Stimulated activated CD4-positive, alpha-beta T cell treated with anti-CD3 and anti-CD28 coated beads, TNF-alpha, amount 100 ng/mL, for 24 hours (primary cell): ENCODE data around the gene NTM.

Source experiments
- DNase-seq, 3 experiments: peaks; one replicate each; pipeline ENCODE4 v3.0.0-alpha.2; 2020; ENCODE audit warnings: low read depth in 3 of 3

Gene NTM

DNA sequence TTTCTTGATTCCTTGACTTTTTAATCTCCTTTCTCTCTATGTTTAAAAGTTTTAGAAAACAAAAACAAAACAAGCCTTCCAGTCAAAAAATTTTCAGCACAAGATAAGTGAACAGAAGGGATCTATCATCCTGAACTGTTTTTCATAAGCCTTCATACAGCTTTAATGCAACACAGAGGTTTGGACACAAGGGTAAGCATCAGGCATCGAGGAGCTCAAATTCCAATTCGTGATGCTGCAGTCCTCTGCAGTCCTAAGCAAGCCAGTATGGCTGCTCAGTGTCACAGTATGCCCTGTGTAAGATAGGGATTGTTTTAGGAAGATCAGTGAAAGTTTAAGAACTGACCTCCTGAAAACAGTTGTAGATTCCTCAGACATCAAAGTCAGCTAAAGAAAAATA, 740.9 kb downstream of the NTM start:
- no peak for DNase-seq

DNA sequence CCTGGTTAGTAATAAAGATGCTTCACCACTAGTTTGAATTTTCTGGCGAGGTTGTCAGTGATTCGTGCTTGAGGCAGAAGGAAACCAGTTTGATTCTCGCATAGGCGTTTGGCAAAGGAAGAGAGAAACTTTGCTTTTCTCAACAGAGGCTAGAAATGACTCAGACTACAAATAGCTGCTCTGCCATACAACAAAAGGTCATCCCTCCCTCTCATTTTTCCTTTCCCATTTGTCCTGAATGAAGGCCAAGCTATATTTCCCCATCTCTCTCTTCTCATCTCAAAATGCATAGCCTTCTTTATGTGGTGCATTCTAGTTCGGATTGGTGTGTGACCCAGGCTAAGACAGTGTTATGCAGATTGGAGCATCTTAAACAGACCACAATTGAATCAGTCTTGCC, 741.4 kb downstream of the NTM start:
- DNase-seq, result no peak

- no peak for DNase-seq
These were observed 742.4 kb downstream of the NTM start for GRCh38 chr11:132112846-132113245.

DNA sequence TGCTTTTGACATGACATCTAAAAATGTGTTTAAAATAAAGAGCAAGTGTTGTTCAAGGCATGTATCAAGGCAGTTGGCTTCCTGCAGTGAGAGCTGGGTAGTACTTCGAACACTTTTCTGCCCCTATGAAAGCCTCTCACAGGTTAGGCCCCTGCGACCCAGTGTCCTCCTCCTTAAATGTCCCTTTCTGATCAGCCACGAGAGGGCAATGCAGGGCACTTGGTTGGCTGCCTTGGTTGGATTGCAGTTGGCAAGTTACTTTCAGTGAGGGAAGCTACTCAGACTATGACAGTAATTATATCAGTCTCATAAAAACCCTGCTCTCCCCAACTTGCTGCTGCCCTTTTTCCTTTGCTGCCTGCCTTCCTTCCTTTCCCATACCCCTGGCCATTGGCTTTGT, 743.8 kb downstream of the NTM start:
- DNase-seq, result no peak

DNA sequence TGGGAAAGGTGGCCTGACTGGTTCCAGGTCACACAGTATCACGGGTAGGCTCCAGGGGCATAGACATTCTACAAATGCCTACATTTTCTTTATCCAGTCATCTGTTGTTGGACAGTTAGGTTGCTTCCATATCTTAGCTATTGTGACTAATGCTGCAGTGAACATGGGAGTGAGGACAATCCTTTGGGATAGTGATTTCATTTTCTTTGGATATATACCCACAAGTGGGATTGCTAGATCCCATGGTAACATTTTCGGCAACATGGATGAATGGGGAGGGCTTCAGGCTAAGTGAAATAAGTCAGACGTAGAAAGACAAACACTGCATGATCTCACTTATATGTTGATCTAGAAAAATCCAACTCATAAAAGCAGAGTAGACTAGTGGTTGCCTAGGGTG, 744.3 kb downstream of the NTM start:
- no peak for DNase-seq

GRCh38 chr11:132115454-132115853, 745.0 kb downstream of the NTM start:
- DNase-seq, result no peak

DNA sequence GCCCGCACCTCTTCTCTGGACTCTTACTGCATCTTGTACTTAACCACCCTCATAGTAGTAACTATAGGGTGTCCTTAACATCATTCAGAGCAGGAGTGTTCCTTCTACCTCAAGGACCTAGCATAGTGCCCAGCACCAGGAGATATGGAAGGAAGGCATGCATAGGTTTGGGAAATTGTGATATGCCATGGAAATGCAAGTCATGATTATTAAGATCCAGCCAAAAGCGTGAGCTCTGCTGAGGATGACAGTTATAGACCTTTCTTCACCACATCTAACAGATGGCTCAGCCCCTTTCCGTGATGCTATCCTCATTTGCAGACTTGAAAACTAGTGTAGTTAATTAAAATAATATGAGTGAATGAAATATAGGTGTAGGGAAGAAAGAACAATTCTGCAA, 746.1 kb downstream of the NTM start:
- no peak for DNase-seq

DNA sequence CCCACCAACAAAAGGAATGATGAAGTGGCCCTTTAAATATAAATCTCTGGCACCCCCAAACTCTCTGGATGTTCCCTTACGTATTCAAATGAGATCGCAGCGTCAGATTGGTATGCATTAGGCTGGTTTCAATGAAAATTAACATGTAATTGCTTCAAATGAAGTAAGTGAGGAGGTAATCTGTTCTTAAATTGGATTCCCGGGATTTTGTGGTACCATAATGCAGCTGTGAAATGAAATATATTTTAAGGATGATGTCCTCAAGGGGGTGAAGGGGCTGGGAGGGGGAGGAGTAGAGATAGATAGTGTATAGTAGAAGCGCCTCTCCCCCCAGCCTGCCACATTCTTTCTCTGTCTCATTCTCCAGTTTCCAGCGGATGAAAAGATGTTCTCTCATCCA, 748.2 kb downstream of the NTM start:
- DNase-seq, result no peak

- DNase-seq, result no peak
These were observed 749.2 kb downstream of the NTM start for GRCh38 chr11:132119573-132119972.

DNA sequence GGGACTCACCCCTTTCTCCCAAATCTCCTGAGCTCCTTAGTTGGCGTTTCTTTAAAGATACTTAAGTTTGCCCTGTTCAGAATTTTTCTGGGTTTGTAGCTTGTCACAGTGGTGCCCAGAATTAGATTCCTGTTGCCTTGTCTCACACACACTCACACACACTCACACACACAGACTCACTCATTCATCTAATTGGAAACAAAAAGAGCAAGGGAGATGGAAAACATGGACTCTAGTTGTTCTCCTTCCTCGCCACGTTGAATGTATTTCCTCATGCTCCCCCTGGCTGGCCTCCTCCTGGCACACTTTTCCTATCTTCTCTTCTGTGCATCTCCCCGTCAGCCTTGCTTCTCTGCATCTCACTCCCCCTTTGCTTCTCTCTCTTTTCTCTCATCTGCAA, 752.3 kb downstream of the NTM start:
- no peak for DNase-seq

GRCh38 chr11:132123449-132123848, 753.0 kb downstream of the NTM start:
- no peak for DNase-seq

DNA sequence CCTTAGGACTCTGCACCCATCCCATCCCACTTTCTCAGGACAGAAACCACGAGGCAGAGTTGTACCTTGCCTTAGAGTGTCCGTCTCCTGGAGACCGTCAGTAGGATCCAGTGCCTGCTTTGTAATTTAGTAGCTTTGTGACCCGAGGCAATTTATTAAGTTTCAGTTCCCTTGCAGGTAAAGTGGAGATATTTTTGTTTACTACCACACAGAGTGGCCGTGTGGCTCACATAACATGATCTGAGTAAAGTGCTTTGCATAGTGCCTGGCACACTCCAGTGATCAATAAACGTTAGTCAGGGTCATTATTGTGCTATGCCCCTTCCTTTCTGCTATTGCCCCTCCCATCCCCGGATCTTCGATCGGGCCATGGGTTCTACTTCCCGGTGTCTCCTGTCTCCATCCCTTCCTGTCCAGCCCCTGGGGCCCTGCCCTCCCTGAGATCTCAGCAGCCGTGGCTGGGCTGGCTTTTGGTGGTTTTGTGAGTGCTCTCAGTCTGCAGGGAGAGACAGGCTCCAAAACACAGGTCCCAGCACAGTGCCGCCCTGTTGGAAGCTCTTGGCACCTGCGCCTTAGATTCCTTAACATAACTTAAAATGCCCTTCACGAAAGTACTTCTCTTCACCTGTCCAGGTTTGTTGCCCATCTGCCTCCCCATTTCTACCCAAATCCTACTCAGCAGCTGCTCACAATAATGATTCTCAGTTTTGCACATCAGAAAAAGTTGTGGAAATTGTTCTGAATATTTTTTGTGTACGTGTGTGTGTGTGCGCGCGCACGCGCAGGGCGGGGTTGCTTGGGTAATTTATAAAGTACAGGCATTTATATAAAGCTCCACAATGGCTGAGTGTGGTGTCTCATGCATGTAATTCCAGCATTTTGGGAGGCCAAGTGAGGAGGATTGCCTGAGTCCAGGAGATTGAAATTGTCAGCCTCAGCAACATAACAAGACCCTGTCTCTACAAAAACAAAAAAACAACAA, 753.7 kb downstream of the NTM start:
- no peak for DNase-seq

GRCh38 chr11:132125988-132126871, 755.8 kb downstream of the NTM start:
- peak in 1 of 3 experiments; percentile 1 for DNase-seq

- no peak for DNase-seq
These were observed 756.8 kb downstream of the NTM start for GRCh38 chr11:132126973-132127899.

DNA sequence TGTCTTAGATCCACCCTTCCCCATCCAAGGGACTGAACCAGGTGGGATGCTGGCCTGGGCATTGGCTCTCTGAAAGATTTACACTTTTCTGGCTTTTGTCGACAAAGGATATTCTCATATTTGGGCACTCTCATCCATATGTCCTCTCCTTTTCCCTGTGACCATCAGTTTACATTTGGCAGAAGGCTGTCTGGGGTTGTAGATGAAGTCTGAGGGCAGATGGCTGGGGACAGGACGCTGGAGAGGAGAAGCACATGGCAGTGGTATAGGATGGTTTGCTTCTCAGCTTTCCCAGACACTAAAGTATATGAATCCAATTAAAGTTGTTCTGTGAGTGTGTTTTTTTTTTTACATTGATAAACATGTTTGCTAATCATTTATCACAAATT, 757.5 kb downstream of the NTM start:
- DNase-seq, result no peak

GRCh38 chr11:132131047-132131446, 760.6 kb downstream of the NTM start:
- no peak for DNase-seq

- DNase-seq, result no peak
These were observed 761.5 kb downstream of the NTM start for GRCh38 chr11:132131961-132132360.

DNA sequence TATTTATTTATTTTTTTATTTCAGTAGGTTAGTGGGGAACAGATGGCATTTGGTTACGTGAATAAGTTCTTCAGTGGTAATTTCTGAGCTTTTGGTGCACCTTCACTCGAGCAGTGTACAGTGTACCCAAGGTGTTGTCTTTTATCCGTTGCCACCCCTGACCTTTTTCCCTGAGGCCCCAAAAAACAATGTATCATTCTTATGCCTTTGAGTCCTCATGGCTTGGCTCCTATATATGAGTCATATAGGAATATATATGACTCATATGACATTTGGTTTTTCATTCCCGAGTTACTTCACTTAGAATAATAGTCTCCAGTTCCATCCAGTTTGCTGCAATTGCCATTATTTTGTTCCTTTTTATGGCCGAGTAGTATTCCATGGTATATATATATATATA, 763.9 kb downstream of the NTM start:
- DNase-seq, result no peak

DNA sequence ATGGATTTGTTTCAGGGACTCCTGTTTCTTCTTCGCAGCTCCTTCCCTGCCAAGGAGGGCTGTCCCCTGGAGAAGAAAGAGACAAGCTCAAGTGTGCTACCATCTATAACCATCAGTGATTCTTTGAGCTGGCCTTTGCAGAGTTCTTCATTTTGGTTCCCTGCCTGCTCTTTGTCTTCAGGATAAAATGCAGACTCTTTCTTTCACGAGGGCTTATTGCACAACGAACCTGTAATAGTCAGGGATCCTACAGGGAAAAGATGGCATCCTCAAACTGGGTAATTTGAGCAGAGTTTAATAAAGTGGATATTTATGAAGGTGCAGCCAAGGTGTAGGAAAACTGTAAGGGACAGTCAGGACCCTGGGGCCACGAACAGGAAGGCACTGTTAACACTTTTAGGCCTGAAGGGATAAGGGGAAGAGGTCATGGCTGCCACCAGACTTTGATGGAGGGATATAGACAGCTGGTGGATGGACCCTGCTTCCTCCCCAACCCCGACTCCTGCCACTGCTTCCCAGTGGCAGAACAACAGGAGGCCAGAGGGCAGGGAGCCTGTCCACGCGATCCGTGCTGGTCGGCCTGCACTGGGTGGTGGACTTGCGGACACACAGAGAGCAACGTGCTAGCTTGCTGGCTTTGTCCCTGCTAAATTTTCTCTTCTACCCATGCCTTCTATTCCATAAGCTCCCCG, 767.0 kb downstream of the NTM start:
- DNase-seq, result no peak

- DNase-seq, result no peak
These were observed 767.5 kb downstream of the NTM start for GRCh38 chr11:132137981-132138313.

- no peak for DNase-seq
These were observed 768.8 kb downstream of the NTM start for GRCh38 chr11:132139181-132139580.
